GM19240 (cell line): Measurements from ENCODE around the gene SNORC.
"Not testable (repeated sequence)": the region's sequence is repeated elsewhere in the genome, so short reads cannot be mapped to it uniquely, and the experiment has no call there.

ENCODE experiments used
- DNase-seq: peaks from one replicate; pipeline ENCODE4 v3.0.0; 2011; ENCODE audit warnings: low spot score; ENCODE audit not compliant: insufficient read length

SNORC gene

GRCh38 chr2:232870018-232870765 is at the start of gene SNORC:
Gene SNORC, plus strand, starts transcription at chr2:232870264. Its CDS starts 78 bp downstream, at chr2:232870342.
- no peak for DNase-seq

DNA sequence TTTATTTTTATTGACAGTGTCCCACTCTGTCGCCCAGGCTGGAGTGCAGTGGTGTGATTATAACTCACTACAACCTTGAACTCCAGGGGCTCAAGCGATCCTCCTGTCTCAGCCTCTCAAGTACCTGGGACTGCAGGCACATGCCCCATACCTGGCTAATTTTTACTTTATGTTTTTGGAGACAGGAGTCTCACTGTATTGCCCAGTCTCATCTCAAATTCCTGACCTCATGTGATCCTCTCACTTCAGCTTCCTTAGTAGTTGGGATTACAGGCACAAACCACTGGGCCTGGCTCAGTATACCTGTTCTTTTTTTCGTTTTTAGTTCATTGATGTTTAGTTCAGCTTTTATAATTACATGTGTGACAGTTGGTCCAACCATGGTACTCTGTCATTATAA is 40.1 kb upstream of the SNORC start:
- no peak for DNase-seq

GRCh38 chr2:232831496-232831895 is 38.6 kb upstream of the SNORC start:
- no peak for DNase-seq

- DNase-seq, result no peak
Measured at GRCh38 chr2:232833830-232834229, 36.2 kb upstream of the SNORC start.

DNA sequence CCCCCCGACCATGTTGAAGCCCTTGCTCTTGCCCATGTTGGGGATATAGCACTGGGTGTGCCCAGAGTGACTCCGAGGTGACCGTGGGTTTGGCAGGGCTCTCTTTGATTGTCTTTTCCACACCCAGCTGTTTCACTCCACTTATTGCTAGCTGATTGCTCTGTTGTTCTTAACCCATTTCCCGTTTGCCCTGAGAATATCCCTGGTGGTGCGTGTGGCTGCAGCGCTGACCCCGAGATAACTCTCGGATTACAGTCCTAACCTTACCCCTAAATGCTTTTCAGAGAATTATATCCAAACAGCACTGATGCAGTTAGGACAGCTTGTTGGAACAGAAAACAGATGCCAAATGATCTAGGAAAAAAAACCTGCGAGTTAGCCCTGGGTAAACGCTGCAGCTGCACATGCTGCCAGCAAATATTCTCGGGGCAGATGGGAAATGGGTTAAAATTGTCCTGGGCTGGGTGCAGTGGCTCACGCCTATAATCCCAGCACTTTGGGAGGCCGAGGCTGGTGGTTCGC is 34.3 kb upstream of the SNORC start:
- DNase-seq, result no peak

DNA sequence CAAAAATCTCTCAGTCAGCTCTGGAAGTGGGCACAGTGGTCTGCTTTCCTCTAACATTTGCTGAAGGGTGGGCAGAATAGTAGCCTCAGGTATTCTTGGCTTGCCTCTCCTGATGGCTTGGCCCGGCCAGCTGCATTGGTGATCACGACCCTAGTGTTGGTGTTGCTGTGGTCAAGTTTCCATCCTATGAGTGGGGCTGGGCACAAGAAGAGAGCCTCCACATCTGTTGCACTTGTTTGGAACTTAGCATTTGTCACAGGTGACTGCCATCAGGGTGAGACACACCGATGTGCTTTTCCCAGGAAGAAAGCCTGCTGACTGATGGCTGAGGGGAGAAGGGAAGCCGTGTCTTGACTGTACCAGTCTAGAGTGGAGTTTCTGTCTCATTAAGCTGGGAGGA is 33.1 kb upstream of the SNORC start:
- DNase-seq, result no peak

DNA sequence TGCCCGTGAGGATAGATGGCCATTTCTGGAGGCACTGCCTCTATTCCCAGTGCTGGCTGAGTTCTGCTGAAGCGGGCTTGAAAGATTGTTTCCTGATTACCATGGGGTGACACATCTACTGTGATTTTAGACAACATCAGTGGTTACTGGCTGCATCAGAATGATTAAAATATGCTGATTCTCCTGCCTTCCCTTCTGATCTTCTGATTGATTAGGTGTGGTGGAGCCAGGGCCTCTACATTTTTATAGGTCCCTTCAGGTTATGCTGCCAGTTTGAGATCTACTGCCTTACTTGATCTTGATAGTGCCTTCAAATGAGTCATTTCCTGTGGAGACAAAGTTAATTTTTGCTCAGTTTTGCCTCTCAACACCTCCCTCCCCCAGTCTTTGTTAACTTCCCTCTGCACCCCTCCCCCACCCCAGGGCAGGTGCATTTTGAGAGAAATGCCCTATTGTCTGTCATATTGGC is 31.6 kb upstream of the SNORC start:
- DNase-seq, result peak; percentile 12

- no peak for DNase-seq
Measured at GRCh38 chr2:232839411-232840079, 30.5 kb upstream of the SNORC start.

DNA sequence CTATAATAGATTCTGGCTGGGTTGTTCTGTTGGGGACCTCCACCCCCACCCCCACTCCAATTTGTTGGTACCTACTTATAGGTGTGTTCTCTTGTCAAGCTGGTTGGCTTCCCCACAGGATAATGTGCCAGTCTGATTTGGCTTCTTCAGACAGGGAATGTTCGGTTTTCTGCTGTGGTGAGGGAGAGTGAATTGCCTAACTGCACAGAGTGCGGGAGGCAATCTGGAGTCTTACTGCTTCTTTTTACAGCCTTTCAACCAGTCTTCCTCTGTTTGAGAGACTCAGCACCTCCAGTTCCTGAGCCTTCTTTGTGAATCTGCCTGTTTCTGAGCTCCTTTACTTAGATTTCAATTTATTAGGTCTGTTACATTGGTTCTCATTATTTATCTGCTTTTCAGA is 27.4 kb upstream of the SNORC start:
- DNase-seq, result no peak

DNA sequence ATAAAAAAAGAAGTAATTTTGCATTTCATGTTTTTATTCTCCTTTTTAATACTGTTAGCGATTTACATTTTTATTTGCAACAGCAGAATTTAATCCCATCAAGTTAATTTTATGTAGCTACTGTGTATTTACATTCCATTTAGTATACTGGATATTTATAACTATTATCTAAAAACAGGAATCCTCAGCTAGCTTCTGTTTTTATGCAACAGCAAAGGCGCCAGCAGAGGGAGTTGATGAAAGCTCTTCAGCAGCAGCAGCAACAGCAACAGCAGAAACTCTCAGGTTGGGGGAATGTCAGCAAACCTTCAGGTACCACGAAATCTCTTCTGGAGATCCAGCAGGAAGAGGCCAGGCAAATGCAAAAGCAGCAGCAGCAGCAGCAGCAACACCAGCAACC is 26.2 kb upstream of the SNORC start:
- DNase-seq, result no peak

DNA sequence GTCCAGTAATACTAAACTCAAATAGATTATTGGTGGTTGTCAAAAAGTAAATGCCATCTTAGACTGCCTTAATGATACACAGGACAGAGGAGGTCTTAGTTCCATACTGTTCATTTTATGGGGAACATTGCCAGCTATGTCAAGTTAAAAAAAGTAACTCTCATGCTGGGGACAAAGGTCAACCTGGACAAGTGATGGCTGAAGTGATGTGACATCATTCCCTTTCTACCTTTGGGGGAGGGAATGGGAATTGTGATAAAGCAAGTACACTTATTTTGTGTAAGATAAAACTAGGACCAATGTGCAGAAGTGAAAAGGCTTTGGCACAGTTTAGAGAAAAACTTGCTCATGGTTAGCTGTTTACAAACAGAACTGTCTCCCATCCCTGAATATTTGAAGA is 24.0 kb upstream of the SNORC start:
- DNase-seq, result no peak

DNA sequence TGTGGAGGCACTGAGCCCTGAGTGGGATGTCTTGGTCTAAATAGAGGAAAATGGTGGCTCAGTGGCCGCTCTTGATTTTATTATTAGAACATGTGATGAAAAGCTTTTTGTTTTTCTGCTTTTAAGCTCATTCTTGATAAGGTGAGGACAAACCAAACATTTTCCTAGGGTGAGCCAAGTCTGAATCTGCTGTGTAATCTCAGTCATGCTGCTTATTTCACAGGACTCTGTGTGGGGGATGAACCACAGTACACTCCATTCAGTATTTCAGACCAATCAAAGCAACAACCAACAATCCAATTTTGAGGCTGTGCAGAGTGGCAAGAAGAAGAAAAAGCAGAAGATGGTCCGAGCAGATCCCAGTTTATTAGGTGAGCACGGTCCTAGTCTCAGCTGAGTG is 20.0 kb upstream of the SNORC start:
- no peak for DNase-seq

DNA sequence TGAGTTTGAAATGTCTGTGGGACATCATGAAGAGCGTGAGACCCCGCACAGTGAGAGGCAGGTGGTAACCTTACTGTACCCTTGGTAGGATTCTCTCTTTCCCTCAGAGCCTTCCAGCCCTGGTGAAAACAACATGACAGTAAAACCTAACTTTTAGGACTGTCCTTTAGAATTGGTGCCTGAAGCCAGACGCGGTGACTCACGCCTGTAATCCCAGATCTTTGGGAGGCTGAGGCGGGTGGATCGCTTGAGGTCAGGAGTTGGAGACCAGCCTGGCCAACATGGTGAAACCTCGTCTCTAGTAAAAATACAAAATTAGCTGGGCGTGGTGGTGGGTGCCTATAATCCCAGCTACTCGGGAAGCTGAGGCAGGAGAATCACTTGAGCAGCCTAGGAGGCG is 18.0 kb upstream of the SNORC start:
- DNase-seq, result not testable (repeated sequence)

DNA sequence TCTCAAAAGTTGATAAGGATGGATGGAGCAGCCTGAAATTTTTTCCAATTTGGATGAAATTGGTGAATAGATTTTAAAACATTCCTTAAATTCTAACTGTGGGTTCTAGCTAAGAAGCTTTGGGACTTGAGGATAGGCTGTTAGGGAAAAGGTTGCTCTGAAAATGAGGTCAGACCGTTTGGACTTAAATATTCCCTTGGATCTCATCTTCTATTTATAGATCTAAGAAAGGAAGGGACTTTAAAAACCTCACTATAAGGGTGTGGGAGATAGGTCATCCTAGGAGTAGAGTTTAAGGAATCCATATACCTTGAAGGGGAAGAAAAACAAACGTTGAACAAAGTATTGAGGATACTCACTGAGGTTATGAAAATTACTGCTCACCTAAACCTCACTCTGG is 17.4 kb upstream of the SNORC start:
- no peak for DNase-seq

GRCh38 chr2:232854082-232854481 is 16.0 kb upstream of the SNORC start:
- DNase-seq, result no peak

DNA sequence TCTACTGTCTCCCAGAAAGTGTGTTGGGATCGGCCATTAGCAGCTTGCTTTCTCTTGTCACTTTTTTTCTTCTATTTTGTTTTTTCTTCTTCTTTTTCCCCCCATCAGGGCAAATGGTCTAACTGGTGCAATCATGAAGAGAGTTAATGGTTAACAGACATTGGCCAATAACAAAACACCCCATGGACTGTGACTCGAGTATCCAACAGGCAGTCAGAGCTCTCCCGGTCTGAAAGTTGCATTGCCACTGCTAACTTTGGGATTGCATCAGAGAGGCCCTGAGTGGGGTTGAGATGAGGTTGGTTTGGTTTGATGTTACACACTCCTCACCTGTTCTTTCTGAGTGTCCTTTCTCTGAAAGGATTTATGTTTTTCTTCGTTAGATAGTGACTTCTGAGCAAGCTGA is 12.9 kb upstream of the SNORC start:
- no peak for DNase-seq

DNA sequence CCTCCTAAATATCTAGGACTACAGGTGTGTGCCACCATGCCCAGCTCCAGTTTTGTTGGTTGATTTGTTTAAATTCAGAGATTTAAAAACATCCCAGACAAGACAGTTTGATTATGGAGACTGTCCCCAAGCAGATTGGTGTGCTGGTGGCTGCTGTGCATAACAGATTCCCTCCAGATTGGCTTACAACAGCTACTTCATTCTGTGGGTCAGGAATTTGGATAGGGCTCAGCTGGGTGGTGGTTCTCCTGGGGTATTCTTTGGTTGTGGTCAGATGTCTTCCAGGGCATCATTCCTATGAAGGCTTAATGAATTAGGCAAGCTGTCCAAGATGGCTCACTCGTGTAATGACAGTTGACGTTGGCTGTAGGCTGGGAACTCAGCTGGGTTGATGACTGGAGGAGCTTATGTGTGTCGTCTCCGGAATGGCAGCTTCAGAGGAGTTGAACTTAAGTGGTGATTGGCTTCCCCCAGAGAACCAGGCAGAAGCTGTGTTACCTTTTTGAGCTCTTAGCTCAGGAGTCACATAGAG is 10.6 kb upstream of the SNORC start:
- no peak for DNase-seq

DNA sequence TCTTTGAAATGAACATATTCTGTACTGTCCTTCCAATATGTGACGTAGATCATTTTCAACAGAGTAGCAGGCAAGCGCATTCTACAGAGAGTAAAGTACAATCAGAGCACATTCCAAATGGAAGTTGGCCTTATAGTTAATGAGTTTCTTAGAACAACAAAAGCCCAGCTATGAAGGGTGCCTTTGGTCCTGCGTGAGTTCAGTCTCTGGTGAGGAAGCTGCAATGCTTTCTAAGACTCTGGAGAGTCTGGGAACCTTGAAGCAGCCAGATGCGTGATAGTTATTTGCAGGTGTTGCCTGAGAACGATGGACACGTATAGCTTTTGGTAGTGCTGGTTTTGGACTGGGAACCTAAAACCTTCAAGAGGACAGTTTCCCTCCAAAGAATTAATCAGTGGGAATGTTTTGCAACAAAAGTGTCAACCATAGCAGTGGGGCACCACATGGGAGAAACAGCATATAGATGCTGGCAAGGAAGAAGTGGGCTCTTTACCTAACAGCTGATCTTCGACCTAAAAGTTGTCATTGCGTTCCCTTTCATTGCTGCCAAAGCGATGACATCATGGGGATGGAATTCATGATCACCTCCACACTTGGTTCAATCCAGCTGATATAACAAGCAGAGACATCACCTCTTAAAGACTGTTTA is 9.3 kb upstream of the SNORC start:
- DNase-seq, result no peak

- no peak for DNase-seq
Measured at GRCh38 chr2:232861353-232861752, 8.7 kb upstream of the SNORC start.

- no peak for DNase-seq
Measured at GRCh38 chr2:232863996-232864395, 6.1 kb upstream of the SNORC start.

DNA sequence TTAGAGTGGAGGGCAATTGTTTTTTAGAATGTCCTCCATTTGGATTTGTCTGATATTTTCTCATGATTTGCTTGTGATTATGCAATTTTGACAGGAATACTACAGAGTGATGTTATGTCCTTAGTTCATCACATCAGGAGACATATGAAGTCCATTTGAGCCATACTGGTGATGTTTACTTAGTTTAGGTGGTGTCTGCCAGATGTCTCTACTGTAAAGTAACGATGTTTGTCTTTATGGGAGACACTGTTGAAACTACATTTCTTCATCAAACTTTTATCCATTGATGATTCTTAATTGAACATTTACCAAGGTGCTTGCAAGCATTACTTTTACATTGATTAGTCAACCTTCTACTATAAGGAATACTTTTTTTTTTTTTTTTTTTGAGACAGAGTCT is 4.9 kb upstream of the SNORC start:
- no peak for DNase-seq

DNA sequence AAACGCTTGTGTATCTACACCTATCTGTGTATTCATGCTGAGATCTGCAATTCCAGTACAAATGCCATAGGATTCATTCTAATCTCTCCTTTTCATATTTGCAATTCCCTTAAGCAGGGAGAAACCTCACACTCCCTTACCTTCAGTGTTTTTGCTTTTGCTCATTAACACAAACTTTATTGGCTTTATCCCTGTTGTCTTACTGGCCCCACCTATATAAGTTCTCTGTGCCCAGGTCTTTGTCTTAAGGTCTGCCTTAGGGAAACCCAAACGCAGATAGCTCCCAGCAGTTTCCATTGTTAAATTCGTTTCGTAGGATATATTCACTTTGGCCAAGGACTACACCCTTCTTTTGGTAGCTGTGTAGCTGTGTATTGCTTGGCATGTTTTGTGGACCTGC is 4.0 kb upstream of the SNORC start:
- DNase-seq, result no peak
